ENCODE measurements around the gene ATG13. TPM values are rescaled to one million over a fixed set of nuclear protein-coding genes. Genes with fewer than 3 reads are reported as not detected.
"Not testable (repeated sequence)": the region's sequence is repeated elsewhere in the genome, so short reads cannot be mapped to it uniquely, and the experiment has no call there.

ATG13 gene
- polyA plus RNA-seq, 5 donors: 47.6 to 56.6 (median 49.5) TPM

GRCh38 chr11:46693597-46694012, 76.3 kb downstream of the ATG13 start:
- DNase-seq: no peak

GRCh38 chr11:46694072-46694471, 76.7 kb downstream of the ATG13 start:
- no peak for DNase-seq

- no peak for DNase-seq
These were observed 77.3 kb downstream of the ATG13 start for GRCh38 chr11:46694607-46695006.

- no peak for DNase-seq
These were observed 78.2 kb downstream of the ATG13 start for GRCh38 chr11:46695345-46696211.

GRCh38 chr11:46696212-46696558, 78.8 kb downstream of the ATG13 start:
- DNase-seq: no peak

- no peak for DNase-seq
These were observed 80.0 kb downstream of the ATG13 start for GRCh38 chr11:46697303-46697702.

GRCh38 chr11:46697723-46698122, 80.4 kb downstream of the ATG13 start:
- no peak for DNase-seq

GRCh38 chr11:46698597-46698996, 81.2 kb downstream of the ATG13 start:
- no peak for DNase-seq

GRCh38 chr11:46700241-46701077, 83.1 kb downstream of the ATG13 start, which contains the start of the genes ARHGAP1 and ZNF408:
ARHGAP1 (minus strand) TSS chr11:46700619; CDS start chr11:46696107, 4,512 bp downstream.
ZNF408 (plus strand) TSS chr11:46701031; CDS start chr11:46701048, 17 bp downstream.
- peak; percentile 98 for DNase-seq

GRCh38 chr11:46701078-46701654, 83.8 kb downstream of the ATG13 start:
- no peak for DNase-seq

GRCh38 chr11:46705070-46705688, 87.8 kb downstream of the ATG13 start:
- DNase-seq: no peak

GRCh38 chr11:46706886-46707285, 89.5 kb downstream of the ATG13 start:
- DNase-seq: no peak

- DNase-seq: not testable (repeated sequence)
These were observed 92.0 kb downstream of the ATG13 start for GRCh38 chr11:46709351-46709750.

GRCh38 chr11:46710821-46711269, 93.5 kb downstream of the ATG13 start:
- no peak for DNase-seq

- DNase-seq: no peak
These were observed 94.0 kb downstream of the ATG13 start for GRCh38 chr11:46711303-46711702.

GRCh38 chr11:46712874-46713576, 95.7 kb downstream of the ATG13 start:
- DNase-seq: no peak

- not testable (repeated sequence) for DNase-seq
These were observed 100.4 kb downstream of the ATG13 start for GRCh38 chr11:46717825-46718154.

- peak in 1 of 2 donors; percentile 8 for DNase-seq
These were observed 101.0 kb downstream of the ATG13 start for GRCh38 chr11:46718155-46719019.

GRCh38 chr11:46719048-46719542, 101.7 kb downstream of the ATG13 start, which contains the start of gene F2:
F2 (plus strand) TSS chr11:46719213; CDS start chr11:46719236, 23 bp downstream.
- no peak for DNase-seq

Data from right lung (tissue), 5 donors.